Neutrophil (primary cell): ENCODE measurements around the gene TSHZ2.

Source experiments
- H3K27ac ChIP-seq: fragments of 200-600 bp; sonication (generic); 2 replicates; pipeline ENCODE4 v1.5.1; 2016; ENCODE audit warnings: mild to moderate bottlenecking, moderate library complexity
- H3K27me3 ChIP-seq: fragments of 200-600 bp; sonication (generic); 2 replicates; pipeline ENCODE4 v1.6.0; 2016; ENCODE audit warnings: mild to moderate bottlenecking
- H3K36me3 ChIP-seq: fragments of 200-600 bp; sonication (generic); 2 replicates; pipeline ENCODE4 v1.5.1; 2017
- H3K4me1 ChIP-seq, 2 experiments: fragments of 200-600 bp in 1 of 2; sonication (generic) in 1 of 2; 1 replicate in 1 of 2; 2 replicates in 1 of 2; pipeline versions ENCODE4 v1.5.1 to v1.6.1; 2013 to 2016; ENCODE audit warnings: low read depth in 1 of 2, low read length in 1 of 2, mild to moderate bottlenecking in 1 of 2, moderate library complexity in 1 of 2; ENCODE audit not compliant: control insufficient read depth in 1 of 2, insufficient read depth in 1 of 2
- H3K4me3 ChIP-seq, 2 experiments: fragments of 200-600 bp in 1 of 2; sonication (generic) in 1 of 2; 1 replicate in 1 of 2; 2 replicates in 1 of 2; pipeline ENCODE4 v1.5.1; 2013 to 2016; ENCODE audit warnings: low read depth in 1 of 2, low read length in 1 of 2, mild to moderate bottlenecking in 1 of 2, moderate library complexity in 1 of 2
- H3K9me3 ChIP-seq: fragments of 200-600 bp; sonication (generic); 2 replicates; pipeline ENCODE4 v1.5.1; 2016
- TF ChIP-seq, protein P1 (sequence below): fragments of 200-600 bp; sonication (generic); IDR thresholded peaks from 2 replicates; pipeline ENCODE4 v1.5.1; 2016; ENCODE audit warnings: antibody characterized with exemption

The TSHZ2 gene

DNA sequence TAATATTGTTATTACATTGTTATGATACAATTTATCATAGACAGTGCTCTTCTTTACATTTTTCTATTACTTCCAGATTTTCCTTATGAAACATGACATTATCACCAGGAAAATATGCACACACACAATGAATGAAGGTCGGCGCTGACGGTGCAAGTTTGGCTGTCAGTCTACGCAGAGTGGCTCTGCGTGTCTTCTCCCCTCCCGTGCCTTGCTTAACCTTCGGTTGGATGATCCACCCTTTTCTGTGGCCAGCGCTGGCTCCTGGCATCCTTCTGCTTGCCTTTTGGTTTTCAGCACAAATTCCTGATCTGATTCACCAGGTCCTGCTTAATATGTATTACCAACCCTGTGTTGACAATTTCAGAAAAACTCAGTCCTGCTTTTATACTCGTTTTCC lies 157.4 kb downstream of the TSHZ2 start:
- Histone ChIP-seq H3K27ac (no peak overlapping the region), H3K27me3 (peaks cover 4% of the 10 kb centered on the region), H3K4me3 (no peak overlapping the region), H3K4me1 (no peaks in the 10 kb centered on the region), H3K36me3 (no peaks in the 10 kb centered on the region), H3K9me3 (no peaks in the 10 kb centered on the region)
- TF ChIP-seq, protein P1, sequence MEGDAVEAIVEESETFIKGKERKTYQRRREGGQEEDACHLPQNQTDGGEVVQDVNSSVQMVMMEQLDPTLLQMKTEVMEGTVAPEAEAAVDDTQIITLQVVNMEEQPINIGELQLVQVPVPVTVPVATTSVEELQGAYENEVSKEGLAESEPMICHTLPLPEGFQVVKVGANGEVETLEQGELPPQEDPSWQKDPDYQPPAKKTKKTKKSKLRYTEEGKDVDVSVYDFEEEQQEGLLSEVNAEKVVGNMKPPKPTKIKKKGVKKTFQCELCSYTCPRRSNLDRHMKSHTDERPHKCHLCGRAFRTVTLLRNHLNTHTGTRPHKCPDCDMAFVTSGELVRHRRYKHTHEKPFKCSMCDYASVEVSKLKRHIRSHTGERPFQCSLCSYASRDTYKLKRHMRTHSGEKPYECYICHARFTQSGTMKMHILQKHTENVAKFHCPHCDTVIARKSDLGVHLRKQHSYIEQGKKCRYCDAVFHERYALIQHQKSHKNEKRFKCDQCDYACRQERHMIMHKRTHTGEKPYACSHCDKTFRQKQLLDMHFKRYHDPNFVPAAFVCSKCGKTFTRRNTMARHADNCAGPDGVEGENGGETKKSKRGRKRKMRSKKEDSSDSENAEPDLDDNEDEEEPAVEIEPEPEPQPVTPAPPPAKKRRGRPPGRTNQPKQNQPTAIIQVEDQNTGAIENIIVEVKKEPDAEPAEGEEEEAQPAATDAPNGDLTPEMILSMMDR: no peak

DNA sequence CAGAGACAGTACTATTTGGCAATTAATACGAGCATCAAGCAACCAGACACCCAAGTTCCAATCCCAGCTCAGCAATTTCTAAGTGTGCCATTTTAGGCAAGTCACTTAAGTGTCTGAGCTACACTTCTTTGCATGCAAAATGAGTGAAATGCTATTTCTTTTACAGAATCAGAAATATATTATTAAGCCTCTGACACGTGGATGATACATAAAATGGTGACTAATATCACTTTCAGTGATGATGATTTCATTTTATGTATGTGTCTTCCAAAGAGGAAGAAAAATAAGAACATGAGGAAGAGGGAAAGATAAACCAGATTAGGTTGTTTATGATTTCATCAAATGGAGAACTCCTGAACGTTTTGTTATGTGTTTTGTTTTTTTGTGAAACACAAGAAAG lies 158.6 kb downstream of the TSHZ2 start:
- Histone ChIP-seq H3K27ac (no peak overlapping the region), H3K27me3 (peaks cover 7% of the 10 kb centered on the region), H3K4me3 (no peak overlapping the region), H3K4me1 (no peaks in the 10 kb centered on the region), H3K9me3 (no peaks in the 10 kb centered on the region), H3K36me3 (no peaks in the 10 kb centered on the region)
- TF ChIP-seq, protein P1: no peak

DNA sequence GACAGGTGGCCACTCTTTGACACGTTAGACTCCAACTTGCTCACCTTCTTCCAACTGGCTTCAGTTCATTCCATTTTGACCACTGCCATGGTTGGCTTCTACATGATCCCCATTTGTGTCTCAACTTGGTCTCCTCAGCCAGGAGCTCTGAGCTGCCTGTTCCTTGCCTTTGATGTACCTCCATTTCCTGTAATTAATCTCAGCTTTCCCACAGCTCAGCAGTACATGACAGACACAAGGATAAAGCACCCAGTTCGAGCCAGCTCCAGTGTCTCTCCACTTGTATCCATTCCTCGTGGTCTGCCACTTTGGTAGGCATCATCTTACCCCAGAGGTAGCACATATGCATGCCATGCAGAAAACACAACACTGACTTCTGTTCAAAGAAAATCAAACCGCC lies 161.0 kb downstream of the TSHZ2 start:
- H3K4me3 ChIP-seq: no peak overlapping the region

DNA sequence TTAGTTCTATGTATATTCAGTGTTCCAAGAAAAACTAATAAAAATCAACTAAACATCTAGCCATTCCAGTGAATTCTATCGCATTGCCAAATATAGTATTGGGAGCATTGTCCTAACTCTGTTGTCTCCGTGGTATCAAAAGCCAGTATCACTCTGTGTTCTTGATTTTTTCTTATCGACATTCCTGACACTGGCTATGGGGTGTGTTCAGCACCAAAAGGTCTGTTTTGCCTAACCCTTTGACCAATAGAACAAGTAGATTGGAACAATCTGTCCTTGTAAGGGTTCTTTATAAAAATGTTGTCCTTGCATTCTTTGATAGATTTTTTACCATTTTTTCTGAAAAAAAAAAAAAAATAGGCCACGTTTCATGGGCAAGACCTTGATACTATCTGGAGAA lies 161.5 kb downstream of the TSHZ2 start:
- TF ChIP-seq, protein P1: no peak
- H3K27me3 ChIP-seq: peaks cover 5% of the 10 kb centered on the region

More for the DNA sequence above, 161.0 kb downstream of the TSHZ2 start:
- Histone ChIP-seq H3K9me3 (no peaks in the 10 kb centered on the region), H3K27me3 (peaks cover 5% of the 10 kb centered on the region), H3K27ac (no peak overlapping the region), H3K36me3 (no peaks in the 10 kb centered on the region), H3K4me1 (no peaks in the 10 kb centered on the region)
- TF ChIP-seq, protein P1: no peak

DNA sequence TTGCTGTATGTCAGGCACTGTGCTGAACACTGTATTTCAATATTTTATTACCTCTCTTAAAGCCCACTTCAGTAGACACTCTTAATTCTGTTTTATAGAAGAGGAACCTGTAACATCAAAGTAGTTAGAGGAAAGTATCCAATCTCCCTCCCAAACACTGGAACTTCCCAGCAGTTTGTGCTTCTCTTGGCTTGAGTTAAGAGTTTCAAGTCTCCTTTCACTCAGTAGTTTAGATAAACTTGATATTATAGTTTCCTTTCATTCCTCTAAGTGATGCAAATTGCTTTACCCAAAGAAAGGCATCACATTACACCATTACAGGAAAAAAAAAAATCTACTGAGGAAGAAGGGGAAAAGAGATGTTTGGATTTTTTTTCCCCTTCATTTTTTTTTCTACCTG lies 164.3 kb downstream of the TSHZ2 start:
- Histone ChIP-seq H3K27ac (no peak overlapping the region), H3K9me3 (no peaks in the 10 kb centered on the region), H3K36me3 (no peaks in the 10 kb centered on the region), H3K4me1 (no peaks in the 10 kb centered on the region), H3K27me3 (peaks cover 5% of the 10 kb centered on the region), H3K4me3 (no peak overlapping the region)
- TF ChIP-seq, protein P1: no peak

More for the DNA sequence above, 161.5 kb downstream of the TSHZ2 start:
- no peaks in the 10 kb centered on the region for H3K36me3 ChIP-seq
- H3K27ac ChIP-seq: no peak overlapping the region
- no peaks in the 10 kb centered on the region for H3K9me3 ChIP-seq
- no peak overlapping the region for H3K4me3 ChIP-seq
- no peaks in the 10 kb centered on the region for H3K4me1 ChIP-seq
